Testis (tissue), 2 donors: ENCODE measurements around the gene RCHY1.

Experiments
- CTCF ChIP-seq, 3 experiments: fragments of 450-650 bp in 2 of 3; fragments of 200-600 bp in 1 of 3; sonication (generic) in 1 of 3; IDR thresholded peaks; one replicate each; pipeline ENCODE4 v1.5.1; 2016 to 2019; ENCODE audit warnings: antibody characterized with exemption in 3 of 3, mild to moderate bottlenecking in 2 of 3, moderate library complexity in 1 of 3
- POLR2A ChIP-seq: fragments of 450-650 bp; IDR thresholded peaks from one replicate; pipeline ENCODE4 v1.6.1; 2017; ENCODE audit warnings: antibody characterized with exemption, mild to moderate bottlenecking, moderate library complexity

GRCh38 chr4:75527482-75527881 lies 13.3 kb upstream of the RCHY1 start:
- TF ChIP-seq POLR2A = no peak
- no peak for TF ChIP-seq CTCF (IDR thresholded peaks at IDR 0.05)
